GM21515 (cell line): Measurements from ENCODE around the gene TIMM50.

Experiments
- ATAC-seq: cut with Tn5 transposase; IDR thresholded peaks from one replicate; pipeline ENCODE4 v1.9.1; 2021; ENCODE audit not compliant: unreplicated experiment

TIMM50 gene

DNA sequence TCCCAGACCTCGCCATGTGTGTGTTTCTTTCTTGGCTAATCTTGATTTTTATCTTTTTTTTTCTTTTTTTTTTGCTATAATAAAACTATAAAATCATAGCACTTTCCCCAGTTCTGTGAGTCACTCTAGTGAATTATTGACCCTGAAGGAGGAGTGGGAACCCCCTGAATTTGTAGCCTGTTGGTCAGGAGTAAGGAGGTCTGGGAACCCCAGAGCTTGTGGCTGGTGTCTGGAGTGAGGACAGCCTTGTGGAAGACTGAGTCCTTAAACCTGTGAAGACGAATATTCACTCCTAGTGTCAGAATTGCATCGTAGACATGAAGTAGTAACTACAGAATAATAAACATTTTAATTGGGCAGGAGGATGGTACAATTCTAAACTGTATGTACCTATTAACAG is 44.6 kb downstream of the TIMM50 start:
- no peak for ATAC-seq

DNA sequence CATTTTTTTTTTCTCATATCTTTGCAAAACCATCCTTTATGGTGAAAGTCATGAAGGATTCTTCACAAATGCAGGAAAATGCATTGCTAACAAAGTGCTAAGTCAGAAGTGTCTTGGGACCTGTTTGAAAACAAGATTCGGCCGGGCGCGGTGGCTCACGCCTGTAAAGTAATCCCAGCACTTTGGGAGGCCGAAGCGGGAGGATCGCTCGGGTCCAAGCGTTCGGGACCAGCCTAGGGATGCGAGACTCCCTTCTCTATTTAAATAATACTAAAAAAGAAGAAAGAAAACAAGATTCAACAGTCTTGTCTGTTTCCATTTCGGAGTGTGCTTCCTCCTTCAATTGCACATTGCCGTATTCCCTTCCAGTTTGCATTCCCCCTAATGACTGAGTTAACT is 51.2 kb downstream of the TIMM50 start:
- ATAC-seq, result no peak

GRCh38 chr19:39532233-39533002 is 51.8 kb downstream of the TIMM50 start, which contains the start of gene EID2B:
Gene EID2B (minus strand): TSS chr19:39532852. CDS start chr19:39532802, 50 bp downstream.
- peak; percentile 85 for ATAC-seq

- no peak for ATAC-seq
Observed at GRCh38 chr19:39533003-39533512, 52.4 kb downstream of the TIMM50 start.

GRCh38 chr19:39533791-39534190 is 53.2 kb downstream of the TIMM50 start:
- no peak for ATAC-seq

DNA sequence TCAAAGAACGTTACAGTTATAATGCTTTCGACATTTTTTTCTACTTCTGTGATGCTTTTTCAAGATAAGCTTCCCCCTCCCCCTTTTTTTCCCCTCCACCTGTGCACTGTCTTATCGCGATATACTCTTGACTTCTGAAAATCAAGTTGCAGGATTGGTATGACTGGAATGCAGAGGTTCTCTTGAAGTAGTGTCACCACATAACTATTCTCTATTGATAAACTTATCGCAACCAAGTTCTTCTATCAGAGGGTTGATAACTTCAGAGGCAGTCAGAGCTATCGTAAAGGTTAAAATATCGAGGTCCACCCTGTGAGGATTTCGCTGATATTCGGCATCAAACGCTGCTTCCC is 58.5 kb downstream of the TIMM50 start:
- no peak for ATAC-seq

DNA sequence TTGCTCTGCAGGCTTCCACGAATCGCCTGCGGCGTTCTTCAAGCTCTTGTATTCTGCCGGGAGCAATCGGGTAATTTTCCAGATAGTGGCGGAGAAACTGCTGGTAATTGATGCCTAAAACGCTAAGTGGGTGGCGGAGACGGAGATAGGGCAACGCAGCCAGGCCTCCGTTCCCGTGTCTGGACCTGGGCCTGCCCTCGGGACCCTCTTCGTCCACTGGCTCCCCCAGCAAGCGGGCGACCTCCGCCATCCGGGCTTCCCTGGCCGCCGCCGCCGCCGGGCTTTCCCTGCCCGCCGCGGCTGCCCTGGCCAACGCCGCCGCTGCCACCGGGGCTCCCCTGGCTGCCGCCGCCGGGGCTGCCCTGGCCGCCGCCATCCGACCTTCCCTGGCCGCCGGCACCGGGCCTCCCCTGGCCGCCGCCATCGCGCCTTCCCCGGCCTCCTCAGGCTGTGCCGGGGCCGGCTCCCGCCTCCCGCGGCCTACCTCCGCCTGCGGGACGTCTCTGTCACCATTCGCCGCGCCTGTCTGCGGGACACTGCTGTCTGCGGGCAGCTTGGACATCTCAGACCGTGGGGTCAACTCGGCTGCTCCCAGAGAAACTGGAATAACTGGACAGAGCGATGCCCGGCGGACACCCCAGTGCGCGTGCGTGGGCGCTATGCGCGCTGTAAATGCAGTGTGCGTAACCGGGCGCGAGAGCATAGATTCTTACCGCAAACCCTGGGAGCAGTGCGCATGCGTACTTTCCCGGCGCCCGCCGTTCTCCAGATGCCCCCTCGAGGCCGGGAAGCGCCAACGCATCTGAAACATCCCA is 59.1 kb downstream of the TIMM50 start, which contains the start of gene EID2:
TSS of gene EID2 (minus strand) at position 644 of the 815 bp plus-strand sequence. CDS start at position 562, 82 bp downstream.
- peak; percentile 85 for ATAC-seq

- no peak for ATAC-seq
Observed at GRCh38 chr19:39540333-39540673, 59.7 kb downstream of the TIMM50 start.
